Vagina (tissue), 2 donors: Measurements from ENCODE around the gene MKKS.

Experiments used
- POLR2AphosphoS5 ChIP-seq, 2 donors: sonication (generic); formaldehyde crosslinking; IDR thresholded peaks; one replicate each; pipeline ENCODE4 v1.9.0; 2017; ENCODE audit warnings: antibody characterized with exemption in 2 of 2, mild to moderate bottlenecking in 2 of 2, low read depth in 1 of 2; ENCODE audit not compliant: insufficient read depth in 1 of 2
- TF ChIP-seq, protein P1 (sequence below), 3 experiments: fragments of 450-650 bp in 2 of 3; fragments of 200-600 bp in 1 of 3; sonication (generic) in 1 of 3; IDR thresholded peaks; one replicate each; pipeline ENCODE4 v1.5.1; 2017 to 2019; ENCODE audit warnings: antibody characterized with exemption in 3 of 3, mild to moderate bottlenecking in 2 of 3, moderate library complexity in 2 of 3

GRCh38 chr20:10467681-10468339, 33.8 kb upstream of the MKKS start:
- TF ChIP-seq, protein P1, sequence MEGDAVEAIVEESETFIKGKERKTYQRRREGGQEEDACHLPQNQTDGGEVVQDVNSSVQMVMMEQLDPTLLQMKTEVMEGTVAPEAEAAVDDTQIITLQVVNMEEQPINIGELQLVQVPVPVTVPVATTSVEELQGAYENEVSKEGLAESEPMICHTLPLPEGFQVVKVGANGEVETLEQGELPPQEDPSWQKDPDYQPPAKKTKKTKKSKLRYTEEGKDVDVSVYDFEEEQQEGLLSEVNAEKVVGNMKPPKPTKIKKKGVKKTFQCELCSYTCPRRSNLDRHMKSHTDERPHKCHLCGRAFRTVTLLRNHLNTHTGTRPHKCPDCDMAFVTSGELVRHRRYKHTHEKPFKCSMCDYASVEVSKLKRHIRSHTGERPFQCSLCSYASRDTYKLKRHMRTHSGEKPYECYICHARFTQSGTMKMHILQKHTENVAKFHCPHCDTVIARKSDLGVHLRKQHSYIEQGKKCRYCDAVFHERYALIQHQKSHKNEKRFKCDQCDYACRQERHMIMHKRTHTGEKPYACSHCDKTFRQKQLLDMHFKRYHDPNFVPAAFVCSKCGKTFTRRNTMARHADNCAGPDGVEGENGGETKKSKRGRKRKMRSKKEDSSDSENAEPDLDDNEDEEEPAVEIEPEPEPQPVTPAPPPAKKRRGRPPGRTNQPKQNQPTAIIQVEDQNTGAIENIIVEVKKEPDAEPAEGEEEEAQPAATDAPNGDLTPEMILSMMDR (IDR thresholded peaks at IDR 0.05), result no peak
- TF ChIP-seq POLR2AphosphoS5 (IDR thresholded peaks at IDR 0.05; ENCODE audit: insufficient read depth in 1 of 2, low read depth in 1 of 2), result no peak
